ENCODE measurements around the gene MTUS2.

The MTUS2 gene

GRCh38 chr13:29266261-29266660 is 446.1 kb downstream of the MTUS2 start:
- H3K4me3 ChIP-seq (ENCODE audit: low read depth, low read length) = no peak overlapping the region
- peaks cover 13% of the 10 kb centered on the region for H3K27me3 ChIP-seq (ENCODE audit: insufficient read depth, low read length)
- H3K79me2 ChIP-seq (ENCODE audit: control insufficient read depth, insufficient read depth, low read length, unreplicated experiment) = no peaks in the 10 kb centered on the region
- H3K27ac ChIP-seq (ENCODE audit: low read depth, low read length) = no peak overlapping the region
- H2AFZ ChIP-seq (ENCODE audit: low read length, unreplicated experiment) = no peak overlapping the region
- no peaks in the 10 kb centered on the region for H3K4me1 ChIP-seq (ENCODE audit: control insufficient read depth, insufficient read depth, low read length, unreplicated experiment)
- no peaks in the 10 kb centered on the region for H3K36me3 ChIP-seq (ENCODE audit: insufficient read depth, low read length)

- Histone ChIP-seq H2AFZ (ENCODE audit: low read length, unreplicated experiment) (no peak overlapping the region), H3K27me3 (ENCODE audit: insufficient read depth, low read length) (peaks cover 20% of the 10 kb centered on the region), H3K36me3 (ENCODE audit: insufficient read depth, low read length) (no peaks in the 10 kb centered on the region), H3K4me1 (ENCODE audit: control insufficient read depth, insufficient read depth, low read length, unreplicated experiment) (no peaks in the 10 kb centered on the region), H3K27ac (ENCODE audit: low read depth, low read length) (no peak overlapping the region), H3K79me2 (ENCODE audit: control insufficient read depth, insufficient read depth, low read length, unreplicated experiment) (no peaks in the 10 kb centered on the region), H3K4me3 (ENCODE audit: low read depth, low read length) (no peak overlapping the region)
Observed at GRCh38 chr13:29266756-29267733, 446.9 kb downstream of the MTUS2 start.

GRCh38 chr13:29270271-29270985 is 450.3 kb downstream of the MTUS2 start:
- Histone ChIP-seq H2AFZ (ENCODE audit: low read length, unreplicated experiment) (no peak overlapping the region), H3K4me3 (ENCODE audit: low read depth, low read length) (no peak overlapping the region), H3K27me3 (ENCODE audit: insufficient read depth, low read length) (peaks cover 24% of the 10 kb centered on the region), H3K79me2 (ENCODE audit: control insufficient read depth, insufficient read depth, low read length, unreplicated experiment) (no peaks in the 10 kb centered on the region), H3K4me1 (ENCODE audit: control insufficient read depth, insufficient read depth, low read length, unreplicated experiment) (no peaks in the 10 kb centered on the region), H3K27ac (ENCODE audit: low read depth, low read length) (no peak overlapping the region), H3K36me3 (ENCODE audit: insufficient read depth, low read length) (no peaks in the 10 kb centered on the region)

GRCh38 chr13:29271606-29272005 is 451.5 kb downstream of the MTUS2 start:
- no peaks in the 10 kb centered on the region for H3K36me3 ChIP-seq (ENCODE audit: insufficient read depth, low read length)
- no peaks in the 10 kb centered on the region for H3K4me1 ChIP-seq (ENCODE audit: control insufficient read depth, insufficient read depth, low read length, unreplicated experiment)
- H2AFZ ChIP-seq (ENCODE audit: low read length, unreplicated experiment) = no peak overlapping the region
- H3K4me3 ChIP-seq (ENCODE audit: low read depth, low read length) = no peak overlapping the region
- H3K79me2 ChIP-seq (ENCODE audit: control insufficient read depth, insufficient read depth, low read length, unreplicated experiment) = no peaks in the 10 kb centered on the region
- H3K27me3 ChIP-seq (ENCODE audit: insufficient read depth, low read length) = peaks cover 24% of the 10 kb centered on the region
- H3K27ac ChIP-seq (ENCODE audit: low read depth, low read length) = no peak overlapping the region

- Histone ChIP-seq H3K4me1 (ENCODE audit: control insufficient read depth, insufficient read depth, low read length, unreplicated experiment) (no peaks in the 10 kb centered on the region), H2AFZ (ENCODE audit: low read length, unreplicated experiment) (no peak overlapping the region), H3K27ac (ENCODE audit: low read depth, low read length) (no peak overlapping the region), H3K4me3 (ENCODE audit: low read depth, low read length) (no peak overlapping the region), H3K36me3 (ENCODE audit: insufficient read depth, low read length) (no peaks in the 10 kb centered on the region), H3K79me2 (ENCODE audit: control insufficient read depth, insufficient read depth, low read length, unreplicated experiment) (no peaks in the 10 kb centered on the region), H3K27me3 (ENCODE audit: insufficient read depth, low read length) (no peaks in the 10 kb centered on the region)
Observed at GRCh38 chr13:29279356-29280254, 459.5 kb downstream of the MTUS2 start.

GRCh38 chr13:29281932-29282495 is 461.9 kb downstream of the MTUS2 start:
- Histone ChIP-seq H3K27ac (ENCODE audit: low read depth, low read length) (no peak overlapping the region), H2AFZ (ENCODE audit: low read length, unreplicated experiment) (no peak overlapping the region), H3K36me3 (ENCODE audit: insufficient read depth, low read length) (no peaks in the 10 kb centered on the region), H3K4me1 (ENCODE audit: control insufficient read depth, insufficient read depth, low read length, unreplicated experiment) (no peaks in the 10 kb centered on the region), H3K79me2 (ENCODE audit: control insufficient read depth, insufficient read depth, low read length, unreplicated experiment) (no peaks in the 10 kb centered on the region), H3K4me3 (ENCODE audit: low read depth, low read length) (no peak overlapping the region), H3K27me3 (ENCODE audit: insufficient read depth, low read length) (no peaks in the 10 kb centered on the region)

GRCh38 chr13:29284726-29285125 is 464.6 kb downstream of the MTUS2 start:
- H3K27me3 ChIP-seq (ENCODE audit: insufficient read depth, low read length) = no peaks in the 10 kb centered on the region
- no peaks in the 10 kb centered on the region for H3K36me3 ChIP-seq (ENCODE audit: insufficient read depth, low read length)
- H2AFZ ChIP-seq (ENCODE audit: low read length, unreplicated experiment) = no peak overlapping the region
- H3K27ac ChIP-seq (ENCODE audit: low read depth, low read length) = no peak overlapping the region
- no peak overlapping the region for H3K4me3 ChIP-seq (ENCODE audit: low read depth, low read length)
- no peaks in the 10 kb centered on the region for H3K79me2 ChIP-seq (ENCODE audit: control insufficient read depth, insufficient read depth, low read length, unreplicated experiment)
- H3K4me1 ChIP-seq (ENCODE audit: control insufficient read depth, insufficient read depth, low read length, unreplicated experiment) = no peaks in the 10 kb centered on the region

GRCh38 chr13:29287237-29287636 is 467.1 kb downstream of the MTUS2 start:
- no peak overlapping the region for H3K27ac ChIP-seq (ENCODE audit: low read depth, low read length)
- no peaks in the 10 kb centered on the region for H3K27me3 ChIP-seq (ENCODE audit: insufficient read depth, low read length)
- H2AFZ ChIP-seq (ENCODE audit: low read length, unreplicated experiment) = no peak overlapping the region
- no peak overlapping the region for H3K4me3 ChIP-seq (ENCODE audit: low read depth, low read length)
- H3K79me2 ChIP-seq (ENCODE audit: control insufficient read depth, insufficient read depth, low read length, unreplicated experiment) = no peaks in the 10 kb centered on the region
- no peaks in the 10 kb centered on the region for H3K4me1 ChIP-seq (ENCODE audit: control insufficient read depth, insufficient read depth, low read length, unreplicated experiment)
- no peaks in the 10 kb centered on the region for H3K36me3 ChIP-seq (ENCODE audit: insufficient read depth, low read length)

GRCh38 chr13:29292045-29292444 is 471.9 kb downstream of the MTUS2 start:
- Histone ChIP-seq H3K27ac (ENCODE audit: low read depth, low read length) (no peak overlapping the region), H3K27me3 (ENCODE audit: insufficient read depth, low read length) (no peaks in the 10 kb centered on the region), H3K36me3 (ENCODE audit: insufficient read depth, low read length) (no peaks in the 10 kb centered on the region), H2AFZ (ENCODE audit: low read length, unreplicated experiment) (no peak overlapping the region), H3K79me2 (ENCODE audit: control insufficient read depth, insufficient read depth, low read length, unreplicated experiment) (no peaks in the 10 kb centered on the region), H3K4me1 (ENCODE audit: control insufficient read depth, insufficient read depth, low read length, unreplicated experiment) (no peaks in the 10 kb centered on the region), H3K4me3 (ENCODE audit: low read depth, low read length) (no peak overlapping the region)

- Histone ChIP-seq H3K27me3 (ENCODE audit: insufficient read depth, low read length) (no peaks in the 10 kb centered on the region), H3K36me3 (ENCODE audit: insufficient read depth, low read length) (no peaks in the 10 kb centered on the region), H3K79me2 (ENCODE audit: control insufficient read depth, insufficient read depth, low read length, unreplicated experiment) (no peaks in the 10 kb centered on the region), H3K4me1 (ENCODE audit: control insufficient read depth, insufficient read depth, low read length, unreplicated experiment) (no peaks in the 10 kb centered on the region), H3K27ac (ENCODE audit: low read depth, low read length) (no peak overlapping the region), H3K4me3 (ENCODE audit: low read depth, low read length) (no peak overlapping the region), H2AFZ (ENCODE audit: low read length, unreplicated experiment) (no peak overlapping the region)
Observed at GRCh38 chr13:29294821-29295220, 474.7 kb downstream of the MTUS2 start.
